ENCODE results near the gene LYRM7.

GRCh38 chr5:131129306-131129705, 41.4 kb upstream of the LYRM7 start:
- TF ChIP-seq POLR2AphosphoS5 (IDR thresholded peaks at IDR 0.05; ENCODE audit: low read depth, low read length) (no peak), SIN3A (IDR thresholded peaks at IDR 0.05; ENCODE audit: borderline replicate concordance, insufficient read depth, low read length) (no peak)
- TF ChIP-seq, protein P1, sequence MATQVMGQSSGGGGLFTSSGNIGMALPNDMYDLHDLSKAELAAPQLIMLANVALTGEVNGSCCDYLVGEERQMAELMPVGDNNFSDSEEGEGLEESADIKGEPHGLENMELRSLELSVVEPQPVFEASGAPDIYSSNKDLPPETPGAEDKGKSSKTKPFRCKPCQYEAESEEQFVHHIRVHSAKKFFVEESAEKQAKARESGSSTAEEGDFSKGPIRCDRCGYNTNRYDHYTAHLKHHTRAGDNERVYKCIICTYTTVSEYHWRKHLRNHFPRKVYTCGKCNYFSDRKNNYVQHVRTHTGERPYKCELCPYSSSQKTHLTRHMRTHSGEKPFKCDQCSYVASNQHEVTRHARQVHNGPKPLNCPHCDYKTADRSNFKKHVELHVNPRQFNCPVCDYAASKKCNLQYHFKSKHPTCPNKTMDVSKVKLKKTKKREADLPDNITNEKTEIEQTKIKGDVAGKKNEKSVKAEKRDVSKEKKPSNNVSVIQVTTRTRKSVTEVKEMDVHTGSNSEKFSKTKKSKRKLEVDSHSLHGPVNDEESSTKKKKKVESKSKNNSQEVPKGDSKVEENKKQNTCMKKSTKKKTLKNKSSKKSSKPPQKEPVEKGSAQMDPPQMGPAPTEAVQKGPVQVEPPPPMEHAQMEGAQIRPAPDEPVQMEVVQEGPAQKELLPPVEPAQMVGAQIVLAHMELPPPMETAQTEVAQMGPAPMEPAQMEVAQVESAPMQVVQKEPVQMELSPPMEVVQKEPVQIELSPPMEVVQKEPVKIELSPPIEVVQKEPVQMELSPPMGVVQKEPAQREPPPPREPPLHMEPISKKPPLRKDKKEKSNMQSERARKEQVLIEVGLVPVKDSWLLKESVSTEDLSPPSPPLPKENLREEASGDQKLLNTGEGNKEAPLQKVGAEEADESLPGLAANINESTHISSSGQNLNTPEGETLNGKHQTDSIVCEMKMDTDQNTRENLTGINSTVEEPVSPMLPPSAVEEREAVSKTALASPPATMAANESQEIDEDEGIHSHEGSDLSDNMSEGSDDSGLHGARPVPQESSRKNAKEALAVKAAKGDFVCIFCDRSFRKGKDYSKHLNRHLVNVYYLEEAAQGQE (IDR thresholded peaks at IDR 0.05; ENCODE audit: insufficient read depth in 1 of 2, low read depth in 2 of 2, low read length in 2 of 2) = no peak

All from PFSK-1 (cell line).